K562 (cell line): ENCODE data around the gene PPHLN1. TPM values are rescaled to one million over a fixed set of nuclear protein-coding genes. Genes with fewer than 3 reads are reported as not detected.

Source experiments
- FOXJ3 ChIP-seq: sonication (generic); formaldehyde crosslinking; IDR thresholded peaks from 2 replicates; pipeline ENCODE4 v1.4.0; 2020; ENCODE audit warnings: mild to moderate bottlenecking, missing genetic modification reagents
- IFI16 ChIP-seq: fragments of 250-450 bp; sonication (Bioruptor Pico); IDR thresholded peaks from 2 replicates; pipeline ENCODE4 v2.1.2; 2022; ENCODE audit warnings: mild to moderate bottlenecking, inconsistent platforms
- ZNF79 ChIP-seq: fragments of 250-450 bp; sonication (Bioruptor Pico); IDR thresholded peaks from 2 replicates; pipeline ENCODE4 v1.4.0; 2020; ENCODE audit warnings: low read depth, mild to moderate bottlenecking, moderate library complexity
- polyA plus RNA-seq, 8 experiments: library from polyadenylated mRNA; depleted of rRNA in 4 of 8; stranded (reverse) in 5 of 8; unstranded in 3 of 8; fragments of >200 nt; fragmentation: Nextera tagmentation in 2 of 8; fragmentation: Illumina TruSeq in 1 of 8; extraction: Ambion mirVana in 2 of 8; extraction: Trizol in 1 of 8; gene quantifications; 2 replicates each; pipeline versions ENCODE4 v1.2.1 to v1.2.3, GENCODE V29; 2011 to 2014; ENCODE audit warnings: inconsistent platforms in 1 of 8, missing spikeins in 1 of 8
- total RNA-seq, 7 experiments: library from RNA; depleted of rRNA in 6 of 7; stranded (reverse); fragments of >200 nt in 6 of 7; fragmentation: Illumina TruSeq in 2 of 7; extraction: Trizol in 2 of 7; gene quantifications; 2 replicates each; pipeline versions ENCODE4 v1.2.1 to v1.2.3, GENCODE V29; 2011 to 2021; ENCODE audit warnings: low replicate concordance in 1 of 7
- TF ChIP-seq, protein P1 (sequence below): fragments of 450-650 bp; IDR thresholded peaks from 2 replicates; pipeline ENCODE4 v1.6.1; 2017; ENCODE audit warnings: mild to moderate bottlenecking, moderate library complexity
- TF ChIP-seq, protein P2 (sequence below): fragments of 250-450 bp; sonication (Bioruptor Pico); IDR thresholded peaks from 2 replicates; pipeline ENCODE4 v1.5.0; 2021
- TF ChIP-seq, protein P3 (sequence below): fragments of 450-650 bp; IDR thresholded peaks from 2 replicates; pipeline ENCODE4 v1.6.1; 2016; ENCODE audit warnings: low read depth
- TF ChIP-seq, protein P4 (sequence below): sonication (generic); formaldehyde crosslinking; IDR thresholded peaks from 2 replicates; pipeline ENCODE4 v1.8.0; 2022; ENCODE audit warnings: mild to moderate bottlenecking, missing genetic modification reagents

PPHLN1 gene
- total and polyA plus RNA-seq, 9 of the 15 experiments (the other 6 are each of a cell fraction or from before 2014, with no cell fraction given): 66.3 to 112 (median 93.6) TPM

DNA sequence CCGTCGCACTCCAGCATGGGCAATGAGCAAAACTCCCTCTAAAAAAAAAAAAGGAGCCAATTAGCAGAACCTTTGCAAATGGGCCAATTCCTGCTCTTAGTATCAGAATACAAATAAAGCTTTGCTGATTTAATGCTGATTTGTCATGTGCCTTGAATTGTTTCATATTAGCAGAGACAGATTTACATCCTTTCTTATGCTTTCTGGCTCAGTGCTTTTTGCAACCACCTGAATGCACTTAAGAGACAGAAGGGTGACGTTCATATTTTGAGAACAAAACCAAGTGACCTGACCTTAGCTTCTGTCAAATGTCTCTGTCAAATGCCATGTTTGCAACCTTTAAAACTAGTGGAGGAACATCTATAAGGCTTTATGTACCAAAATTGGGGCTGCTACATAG is 44.1 kb upstream of the PPHLN1 start (continued):
- TF ChIP-seq, protein P1, sequence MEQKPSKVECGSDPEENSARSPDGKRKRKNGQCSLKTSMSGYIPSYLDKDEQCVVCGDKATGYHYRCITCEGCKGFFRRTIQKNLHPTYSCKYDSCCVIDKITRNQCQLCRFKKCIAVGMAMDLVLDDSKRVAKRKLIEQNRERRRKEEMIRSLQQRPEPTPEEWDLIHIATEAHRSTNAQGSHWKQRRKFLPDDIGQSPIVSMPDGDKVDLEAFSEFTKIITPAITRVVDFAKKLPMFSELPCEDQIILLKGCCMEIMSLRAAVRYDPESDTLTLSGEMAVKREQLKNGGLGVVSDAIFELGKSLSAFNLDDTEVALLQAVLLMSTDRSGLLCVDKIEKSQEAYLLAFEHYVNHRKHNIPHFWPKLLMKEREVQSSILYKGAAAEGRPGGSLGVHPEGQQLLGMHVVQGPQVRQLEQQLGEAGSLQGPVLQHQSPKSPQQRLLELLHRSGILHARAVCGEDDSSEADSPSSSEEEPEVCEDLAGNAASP: no peak
- TF ChIP-seq FOXJ3 (CRISPR knock-in tag) (no peak), IFI16 (CRISPR knock-in tag) (no peak), ZNF79 (CRISPR knock-in tag) (no peak)
- TF ChIP-seq, protein P2, sequence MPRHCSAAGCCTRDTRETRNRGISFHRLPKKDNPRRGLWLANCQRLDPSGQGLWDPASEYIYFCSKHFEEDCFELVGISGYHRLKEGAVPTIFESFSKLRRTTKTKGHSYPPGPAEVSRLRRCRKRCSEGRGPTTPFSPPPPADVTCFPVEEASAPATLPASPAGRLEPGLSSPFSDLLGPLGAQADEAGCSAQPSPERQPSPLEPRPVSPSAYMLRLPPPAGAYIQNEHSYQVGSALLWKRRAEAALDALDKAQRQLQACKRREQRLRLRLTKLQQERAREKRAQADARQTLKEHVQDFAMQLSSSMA: no peak
- TF ChIP-seq, protein P3, sequence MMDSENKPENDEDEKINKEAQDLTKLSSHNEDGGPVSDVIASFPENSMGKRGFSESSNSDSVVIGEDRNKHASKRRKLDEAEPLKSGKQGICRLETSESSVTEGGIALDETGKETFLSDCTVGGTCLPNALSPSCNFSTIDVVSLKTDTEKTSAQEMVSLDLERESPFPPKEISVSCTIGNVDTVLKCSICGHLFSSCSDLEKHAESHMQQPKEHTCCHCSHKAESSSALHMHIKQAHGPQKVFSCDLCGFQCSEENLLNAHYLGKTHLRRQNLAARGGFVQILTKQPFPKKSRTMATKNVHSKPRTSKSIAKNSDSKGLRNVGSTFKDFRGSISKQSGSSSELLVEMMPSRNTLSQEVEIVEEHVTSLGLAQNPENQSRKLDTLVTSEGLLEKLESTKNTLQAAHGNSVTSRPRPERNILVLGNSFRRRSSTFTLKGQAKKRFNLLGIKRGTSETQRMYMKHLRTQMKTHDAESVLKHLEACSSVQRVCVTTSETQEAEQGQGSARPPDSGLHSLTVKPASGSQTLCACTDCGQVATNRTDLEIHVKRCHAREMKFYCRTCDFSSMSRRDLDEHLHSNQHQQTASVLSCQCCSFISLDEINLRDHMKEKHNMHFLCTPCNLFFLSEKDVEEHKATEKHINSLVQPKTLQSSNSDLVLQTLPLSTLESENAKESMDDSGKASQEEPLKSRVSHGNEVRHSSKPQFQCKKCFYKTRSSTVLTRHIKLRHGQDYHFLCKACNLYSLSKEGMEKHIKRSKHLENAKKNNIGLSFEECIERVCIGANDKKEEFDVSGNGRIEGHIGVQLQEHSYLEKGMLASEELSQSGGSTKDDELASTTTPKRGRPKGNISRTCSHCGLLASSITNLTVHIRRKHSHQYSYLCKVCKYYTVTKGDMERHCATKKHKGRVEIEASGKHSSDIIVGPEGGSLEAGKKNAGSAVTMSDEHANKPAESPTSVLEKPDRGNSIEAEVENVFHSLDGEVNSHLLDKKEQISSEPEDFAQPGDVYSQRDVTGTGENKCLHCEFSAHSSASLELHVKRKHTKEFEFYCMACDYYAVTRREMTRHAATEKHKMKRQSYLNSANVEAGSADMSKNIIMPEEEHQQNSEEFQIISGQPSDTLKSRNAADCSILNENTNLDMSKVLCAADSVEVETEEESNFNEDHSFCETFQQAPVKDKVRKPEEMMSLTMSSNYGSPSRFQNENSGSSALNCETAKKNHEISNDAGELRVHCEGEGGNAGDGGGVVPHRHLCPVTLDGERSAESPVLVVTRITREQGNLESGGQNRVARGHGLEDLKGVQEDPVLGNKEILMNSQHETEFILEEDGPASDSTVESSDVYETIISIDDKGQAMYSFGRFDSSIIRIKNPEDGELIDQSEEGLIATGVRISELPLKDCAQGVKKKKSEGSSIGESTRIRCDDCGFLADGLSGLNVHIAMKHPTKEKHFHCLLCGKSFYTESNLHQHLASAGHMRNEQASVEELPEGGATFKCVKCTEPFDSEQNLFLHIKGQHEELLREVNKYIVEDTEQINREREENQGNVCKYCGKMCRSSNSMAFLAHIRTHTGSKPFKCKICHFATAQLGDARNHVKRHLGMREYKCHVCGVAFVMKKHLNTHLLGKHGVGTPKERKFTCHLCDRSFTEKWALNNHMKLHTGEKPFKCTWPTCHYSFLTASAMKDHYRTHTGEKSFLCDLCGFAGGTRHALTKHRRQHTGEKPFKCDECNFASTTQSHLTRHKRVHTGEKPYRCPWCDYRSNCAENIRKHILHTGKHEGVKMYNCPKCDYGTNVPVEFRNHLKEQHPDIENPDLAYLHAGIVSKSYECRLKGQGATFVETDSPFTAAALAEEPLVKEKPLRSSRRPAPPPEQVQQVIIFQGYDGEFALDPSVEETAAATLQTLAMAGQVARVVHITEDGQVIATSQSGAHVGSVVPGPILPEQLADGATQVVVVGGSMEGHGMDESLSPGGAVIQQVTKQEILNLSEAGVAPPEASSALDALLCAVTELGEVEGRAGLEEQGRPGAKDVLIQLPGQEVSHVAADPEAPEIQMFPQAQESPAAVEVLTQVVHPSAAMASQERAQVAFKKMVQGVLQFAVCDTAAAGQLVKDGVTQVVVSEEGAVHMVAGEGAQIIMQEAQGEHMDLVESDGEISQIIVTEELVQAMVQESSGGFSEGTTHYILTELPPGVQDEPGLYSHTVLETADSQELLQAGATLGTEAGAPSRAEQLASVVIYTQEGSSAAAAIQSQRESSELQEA: no peak
- TF ChIP-seq, protein P4, sequence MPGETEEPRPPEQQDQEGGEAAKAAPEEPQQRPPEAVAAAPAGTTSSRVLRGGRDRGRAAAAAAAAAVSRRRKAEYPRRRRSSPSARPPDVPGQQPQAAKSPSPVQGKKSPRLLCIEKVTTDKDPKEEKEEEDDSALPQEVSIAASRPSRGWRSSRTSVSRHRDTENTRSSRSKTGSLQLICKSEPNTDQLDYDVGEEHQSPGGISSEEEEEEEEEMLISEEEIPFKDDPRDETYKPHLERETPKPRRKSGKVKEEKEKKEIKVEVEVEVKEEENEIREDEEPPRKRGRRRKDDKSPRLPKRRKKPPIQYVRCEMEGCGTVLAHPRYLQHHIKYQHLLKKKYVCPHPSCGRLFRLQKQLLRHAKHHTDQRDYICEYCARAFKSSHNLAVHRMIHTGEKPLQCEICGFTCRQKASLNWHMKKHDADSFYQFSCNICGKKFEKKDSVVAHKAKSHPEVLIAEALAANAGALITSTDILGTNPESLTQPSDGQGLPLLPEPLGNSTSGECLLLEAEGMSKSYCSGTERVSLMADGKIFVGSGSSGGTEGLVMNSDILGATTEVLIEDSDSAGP (CRISPR knock-in tag): no peak
